ENCODE results near the gene CARM1. TPM values are rescaled to one million over a fixed set of nuclear protein-coding genes. Genes with fewer than 3 reads are reported as not detected.
A peak's percentile ranks its signal among the peaks of the same experiment; 100 is the strongest.

The CARM1 gene
- total RNA-seq, 1 experiment from 2014 or later, result 63.7 TPM

- no peak overlapping the region for H3K4me3 ChIP-seq
- peaks cover 12% of the 10 kb centered on the region; the same call in 1 of the 2 replicates for H3K4me1 ChIP-seq (replicated peaks; ENCODE audit: insufficient read depth)
- H3K79me2 ChIP-seq (ENCODE audit: low read depth), result no peaks in the 10 kb centered on the region
- peak overlapping the region; percentile 17; the same call in 1 of the 2 replicates for H3K4me2 ChIP-seq
- ChIA-PET CTCF (interaction anchor here (0.5 to 0.6 kb wide), 2 partner anchors 93 to 1794 kb away, joined by 3 to 5 read pairs; no protein-coding TSS in a partner anchor), POLR2A (ENCODE audit: unreplicated experiment) (interaction anchor here (0.6 kb wide), 1 partner anchor 466 kb away, joined by 4 read pairs; no protein-coding TSS in a partner anchor)
- no TSS peak for BruUV-seq (replicated peaks)
- no peaks in the 10 kb centered on the region for H3K9me2 ChIP-seq (ENCODE audit: insufficient read depth)
- intact Hi-C loops (cut with micrococcal nuclease; ENCODE audit: unreplicated experiment), result no loop called here
- TF ChIP-seq CTCF (conservative IDR thresholded peaks at IDR 0.05) (no peak), EZH2 (IDR thresholded peaks at IDR 0.05; ENCODE audit: low read depth) (no peak)
- H4K20me1 ChIP-seq (ENCODE audit: insufficient read depth), result no peaks in the 10 kb centered on the region
- H3F3A ChIP-seq (ENCODE audit: insufficient read depth, low read depth), result peaks cover 36% of the 10 kb centered on the region; the same call in 1 of the 2 replicates
- H3K36me3 ChIP-seq (ENCODE audit: low read depth), result 0 out of 2 replicates have a peak, but pooled peaks cover 9% of the 10 kb centered on the region
- H3K9me3 ChIP-seq (ENCODE audit: insufficient read depth, low read depth), result no peaks in the 10 kb centered on the region
- no peak overlapping the region for H2AFZ ChIP-seq
- H3K27me3 ChIP-seq (ENCODE audit: insufficient read depth, low read depth), result no peaks in the 10 kb centered on the region
- peak; percentile 53 to 73 for DNase-seq
- no peak overlapping the region for H3K27ac ChIP-seq
These were observed 44.1 kb downstream of the CARM1 start for GRCh38 chr19:10915130-10916091.

GRCh38 chr19:10916602-10917001 lies 45.2 kb downstream of the CARM1 start:
- Histone ChIP-seq H3K79me2 (ENCODE audit: low read depth) (no peaks in the 10 kb centered on the region), H4K20me1 (ENCODE audit: insufficient read depth) (no peaks in the 10 kb centered on the region), H3K9me3 (ENCODE audit: insufficient read depth, low read depth) (no peaks in the 10 kb centered on the region), H3K27me3 (ENCODE audit: insufficient read depth, low read depth) (no peaks in the 10 kb centered on the region), H3K4me3 (no peak overlapping the region), H3K4me2 (no peak overlapping the region), H3K36me3 (ENCODE audit: low read depth) (0 out of 2 replicates have a peak, but pooled peaks cover 7% of the 10 kb centered on the region), H3F3A (ENCODE audit: insufficient read depth, low read depth) (peaks cover 44% of the 10 kb centered on the region; the same call in 1 of the 2 replicates), H3K27ac (no peak overlapping the region), H3K9me2 (ENCODE audit: insufficient read depth) (no peaks in the 10 kb centered on the region), H2AFZ (no peak overlapping the region), H3K4me1 (replicated peaks; ENCODE audit: insufficient read depth) (peaks cover 12% of the 10 kb centered on the region; the same call in 1 of the 2 replicates)
- POLR2A ChIA-PET (ENCODE audit: unreplicated experiment), result interaction anchor here (0.7 kb wide), 1 partner anchor 175 kb away, joined by 3 read pairs; no protein-coding TSS in a partner anchor
- BruUV-seq (replicated peaks), result no TSS peak
- TF ChIP-seq EZH2 (IDR thresholded peaks at IDR 0.05; ENCODE audit: low read depth) (no peak), CTCF (conservative IDR thresholded peaks at IDR 0.05) (no peak)
- intact Hi-C loops (cut with micrococcal nuclease; ENCODE audit: unreplicated experiment), result no loop called here
- CTCF ChIA-PET, result no interaction called here
- DNase-seq, result peak in 1 of 2 experiments; percentile 28

GRCh38 chr19:10918359-10918758 lies 47.0 kb downstream of the CARM1 start:
- no TSS peak for BruUV-seq (replicated peaks)
- H3K4me1 ChIP-seq (replicated peaks; ENCODE audit: insufficient read depth), result peaks cover 12% of the 10 kb centered on the region; the same call in 1 of the 2 replicates
- H3K9me3 ChIP-seq (ENCODE audit: insufficient read depth, low read depth), result no peaks in the 10 kb centered on the region
- H3K27me3 ChIP-seq (ENCODE audit: insufficient read depth, low read depth), result no peaks in the 10 kb centered on the region
- H3K36me3 ChIP-seq (ENCODE audit: low read depth), result peaks cover 3% of the 10 kb centered on the region; the same call in 1 of the 2 replicates
- intact Hi-C loops (cut with micrococcal nuclease; ENCODE audit: unreplicated experiment), result no loop called here
- no peak overlapping the region for H3K4me3 ChIP-seq
- POLR2A ChIA-PET (ENCODE audit: unreplicated experiment), result interaction anchor here (0.6 to 0.9 kb wide), 3 partner anchors 39 to 82 kb away, joined by 3 to 4 read pairs (median 4); partner anchors contain the start of gene TMED1
- H3K79me2 ChIP-seq (ENCODE audit: low read depth), result no peaks in the 10 kb centered on the region
- H3K27ac ChIP-seq, result no peak overlapping the region
- H2AFZ ChIP-seq, result no peak overlapping the region
- no peak overlapping the region for H3K4me2 ChIP-seq
- 0 out of 2 replicates have a peak, but pooled peaks cover 2% of the 10 kb centered on the region for H4K20me1 ChIP-seq (ENCODE audit: insufficient read depth)
- H3K9me2 ChIP-seq (ENCODE audit: insufficient read depth), result no peaks in the 10 kb centered on the region
- TF ChIP-seq CTCF (conservative IDR thresholded peaks at IDR 0.05) (no peak), EZH2 (IDR thresholded peaks at IDR 0.05; ENCODE audit: low read depth) (no peak)
- DNase-seq, result peak in 1 of 2 experiments; percentile 9
- CTCF ChIA-PET, result no interaction called here
- peaks cover 49% of the 10 kb centered on the region for H3F3A ChIP-seq (ENCODE audit: insufficient read depth, low read depth)
